ENCODE data around the gene PIK3CB.
"Not testable (repeated sequence)": the region's sequence is repeated elsewhere in the genome, so short reads cannot be mapped to it uniquely, and the experiment has no call there.

Gene PIK3CB

GRCh38 chr3:138846262-138846791, 11.6 kb upstream of the PIK3CB start:
- DNase-seq: no peak

GRCh38 chr3:138845771-138846173, 11.0 kb upstream of the PIK3CB start:
- DNase-seq: no peak

GRCh38 chr3:138845181-138845601, 10.5 kb upstream of the PIK3CB start:
- DNase-seq: no peak

GRCh38 chr3:138842483-138843188, 7.9 kb upstream of the PIK3CB start:
- DNase-seq: no peak

- not testable (repeated sequence) for DNase-seq
Measured at GRCh38 chr3:138838385-138838784, 3.7 kb upstream of the PIK3CB start.

GRCh38 chr3:138835846-138836245, 1.1 kb upstream of the PIK3CB start:
- DNase-seq: not testable (repeated sequence)

- DNase-seq: no peak
Measured at GRCh38 chr3:138835397-138835757, 649 bp upstream of the PIK3CB start.

- DNase-seq: no peak
Measured at GRCh38 chr3:138833899-138834595, 681 bp downstream of the PIK3CB start.

- DNase-seq: not testable (repeated sequence)
Measured at GRCh38 chr3:138832473-138833057, 2.2 kb downstream of the PIK3CB start.

- no peak for DNase-seq
Measured at GRCh38 chr3:138829886-138830510, 4.7 kb downstream of the PIK3CB start.

- DNase-seq: no peak
Measured at GRCh38 chr3:138829097-138829496, 5.6 kb downstream of the PIK3CB start.

- DNase-seq: no peak
Measured at GRCh38 chr3:138827222-138827621, 7.5 kb downstream of the PIK3CB start.

- DNase-seq: no peak
Measured at GRCh38 chr3:138825336-138825735, 9.4 kb downstream of the PIK3CB start.

- no peak for DNase-seq
Measured at GRCh38 chr3:138824114-138824506, 10.6 kb downstream of the PIK3CB start.

GRCh38 chr3:138820379-138820778, 14.3 kb downstream of the PIK3CB start:
- DNase-seq: not testable (repeated sequence)

GRCh38 chr3:138818185-138818860, 16.4 kb downstream of the PIK3CB start:
- DNase-seq: no peak

- no peak for DNase-seq
Measured at GRCh38 chr3:138817695-138818094, 17.0 kb downstream of the PIK3CB start.

- no peak for DNase-seq
Measured at GRCh38 chr3:138812806-138813205, 21.9 kb downstream of the PIK3CB start.

- DNase-seq: no peak
Measured at GRCh38 chr3:138809500-138810256, 25.1 kb downstream of the PIK3CB start.

- DNase-seq: no peak
Measured at GRCh38 chr3:138806376-138807080, 28.2 kb downstream of the PIK3CB start.

GRCh38 chr3:138803006-138803653, 31.6 kb downstream of the PIK3CB start:
- no peak for DNase-seq
